Measurements from ENCODE around the gene MRPL49. TPM values are rescaled to one million over a fixed set of nuclear protein-coding genes. Genes with fewer than 3 reads are reported as not detected.

The MRPL49 gene
- total and polyA plus RNA-seq, 2 experiments from 2014 or later, result 27.7 to 61.9 TPM

GRCh38 chr11:65084598-65085375, 37.3 kb upstream of the MRPL49 start (continued):
- TF ChIP-seq ZNF462 (CRISPR knock-in tag; IDR thresholded peaks at IDR 0.05), result no peak

GRCh38 chr11:65085446-65085845, 36.7 kb upstream of the MRPL49 start:
- Histone ChIP-seq H3K79me2 (replicated peaks; ENCODE audit: insufficient read depth) (peaks cover 39% of the 10 kb centered on the region), H2AFZ (no peak overlapping the region), H3K4me1 (ENCODE audit: insufficient read depth) (peaks cover 8% of the 10 kb centered on the region; the same call in 1 of the 2 replicates), H3K4me2 (no peak overlapping the region), H3K27ac (ENCODE audit: low read depth) (no peak overlapping the region), H3K27me3 (ENCODE audit: insufficient read depth) (no peaks in the 10 kb centered on the region), H3K4me3 (peak overlapping the region; percentile 93), H3K9me2 (ENCODE audit: insufficient read depth) (no peaks in the 10 kb centered on the region), H4K20me1 (replicated peaks; ENCODE audit: insufficient read depth) (peaks cover 22% of the 10 kb centered on the region), H3K36me3 (ENCODE audit: insufficient read depth) (peaks cover 5% of the 10 kb centered on the region), H3F3A (replicated peaks; ENCODE audit: low read depth) (peaks cover 14% of the 10 kb centered on the region; the same call in 1 of the 2 replicates)
- no peak for DNase-seq (ENCODE audit: low spot score)
- ATAC-seq, result no peak
- Mint-ChIP-seq H3K9me3 (no peaks in the 10 kb centered on the region; the same call in 2 of the 3 replicates), H3K27ac (no peak overlapping the region), H3K4me1 (peaks cover 20% of the 10 kb centered on the region), H3K27me3 (ENCODE audit: insufficient read depth, low read depth, poor library complexity) (peaks cover 8% of the 10 kb centered on the region), H3K36me3 (ENCODE audit: low read depth) (peaks cover 29% of the 10 kb centered on the region), H3K4me3 (peak overlapping the region; percentile 100)
- TF ChIP-seq EZH2phosphoT487 (IDR thresholded peaks at IDR 0.05; ENCODE audit: unreplicated experiment) (no peak), ZNF462 (CRISPR knock-in tag; IDR thresholded peaks at IDR 0.05) (no peak), NANOG (IDR thresholded peaks at IDR 0.05; ENCODE audit: borderline replicate concordance) (no peak), EZH2 (IDR thresholded peaks at IDR 0.05; ENCODE audit: low read depth, unreplicated experiment) (no peak)
